HG02870 (cell line): ENCODE results near the gene STK11.
"Not testable (repeated sequence)": the region's sequence is repeated elsewhere in the genome, so short reads cannot be mapped to it uniquely, and the experiment has no call there.

Experiments
- ATAC-seq: cut with Tn5 transposase; IDR thresholded peaks from one replicate; pipeline ENCODE4 v1.9.1; 2021; ENCODE audit warnings: mild to moderate bottlenecking, moderate library complexity; ENCODE audit not compliant: unreplicated experiment

STK11 gene

DNA sequence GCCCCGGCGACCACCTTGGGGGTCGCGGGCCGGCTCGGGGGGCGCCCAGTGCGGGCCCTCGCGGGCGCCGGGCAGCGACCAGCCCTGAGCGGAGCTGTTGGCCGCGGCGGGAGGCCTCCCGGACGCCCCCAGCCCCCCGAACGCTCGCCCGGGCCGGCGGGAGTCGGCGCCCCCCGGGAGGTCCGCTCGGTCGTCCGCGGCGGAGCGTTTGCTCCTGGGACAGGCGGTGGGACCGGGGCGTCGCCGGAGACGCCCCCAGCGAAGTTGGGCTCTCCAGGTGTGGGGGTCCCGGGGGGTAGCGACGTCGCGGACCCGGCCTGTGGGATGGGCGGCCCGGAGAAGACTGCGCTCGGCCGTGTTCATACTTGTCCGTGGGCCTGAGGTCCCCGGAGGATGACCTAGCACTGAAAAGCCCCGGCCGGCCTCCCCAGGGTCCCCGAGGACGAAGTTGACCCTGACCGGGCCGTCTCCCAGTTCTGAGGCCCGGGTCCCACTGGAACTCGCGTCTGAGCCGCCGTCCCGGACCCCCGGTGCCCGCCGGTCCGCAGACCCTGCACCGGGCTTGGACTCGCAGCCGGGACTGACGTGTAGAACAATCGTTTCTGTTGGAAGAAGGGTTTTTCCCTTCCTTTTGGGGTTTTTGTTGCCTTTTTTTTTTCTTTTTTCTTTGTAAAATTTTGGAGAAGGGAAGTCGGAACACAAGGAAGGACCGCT lies 729 bp downstream of the STK11 start:
- ATAC-seq, result no peak

- no peak for ATAC-seq
Observed at GRCh38 chr19:1206864-1207450, 1.4 kb downstream of the STK11 start.

GRCh38 chr19:1208830-1209229 lies 3.3 kb downstream of the STK11 start:
- not testable (repeated sequence) for ATAC-seq

GRCh38 chr19:1210227-1210538 lies 4.6 kb downstream of the STK11 start:
- no peak for ATAC-seq

- no peak for ATAC-seq
Observed at GRCh38 chr19:1211494-1212234, 6.1 kb downstream of the STK11 start.

DNA sequence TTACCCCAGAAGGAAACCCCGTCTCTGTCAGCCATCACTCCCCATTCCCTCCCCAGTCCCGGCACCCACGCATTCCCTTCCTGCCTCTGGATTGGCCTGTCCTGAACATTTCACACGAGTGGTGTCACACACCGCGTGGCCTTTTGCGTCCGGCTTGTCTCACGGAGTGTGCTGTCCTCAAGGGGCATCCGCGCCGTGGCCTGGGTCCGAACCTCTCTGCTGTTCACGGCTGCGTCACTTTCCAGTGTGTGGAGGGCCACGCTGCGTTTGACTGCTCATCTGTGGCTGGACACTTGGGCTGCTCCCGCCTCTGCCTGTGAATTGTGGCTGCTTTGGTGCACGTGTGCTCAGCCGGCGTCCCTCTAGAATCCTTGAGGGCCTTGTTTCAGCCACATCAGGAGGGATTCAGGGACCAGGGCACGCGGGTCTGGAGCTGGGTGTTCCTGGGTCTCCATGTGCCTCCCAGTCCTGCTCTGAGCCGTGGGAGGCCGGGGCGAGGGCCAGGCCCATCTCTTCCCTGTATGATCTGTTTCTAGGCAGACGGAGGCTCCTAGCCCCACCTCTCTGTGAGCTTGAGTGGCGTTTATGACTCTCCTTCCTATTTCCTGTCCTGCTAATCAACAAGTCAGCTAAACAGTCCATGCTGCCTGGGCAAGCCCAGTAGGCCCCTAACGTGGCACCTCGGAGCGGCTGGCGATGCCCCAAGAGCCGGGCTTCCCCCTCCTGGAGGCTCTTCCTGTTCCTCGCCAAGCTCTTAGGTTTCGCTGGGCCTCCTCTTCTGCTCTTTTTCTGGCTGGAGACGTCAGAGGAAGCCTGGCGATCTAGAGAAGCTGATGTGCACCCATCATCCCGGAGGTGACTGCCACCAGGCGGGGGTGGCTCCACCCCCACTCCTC lies 8.1 kb downstream of the STK11 start:
- ATAC-seq, result no peak

DNA sequence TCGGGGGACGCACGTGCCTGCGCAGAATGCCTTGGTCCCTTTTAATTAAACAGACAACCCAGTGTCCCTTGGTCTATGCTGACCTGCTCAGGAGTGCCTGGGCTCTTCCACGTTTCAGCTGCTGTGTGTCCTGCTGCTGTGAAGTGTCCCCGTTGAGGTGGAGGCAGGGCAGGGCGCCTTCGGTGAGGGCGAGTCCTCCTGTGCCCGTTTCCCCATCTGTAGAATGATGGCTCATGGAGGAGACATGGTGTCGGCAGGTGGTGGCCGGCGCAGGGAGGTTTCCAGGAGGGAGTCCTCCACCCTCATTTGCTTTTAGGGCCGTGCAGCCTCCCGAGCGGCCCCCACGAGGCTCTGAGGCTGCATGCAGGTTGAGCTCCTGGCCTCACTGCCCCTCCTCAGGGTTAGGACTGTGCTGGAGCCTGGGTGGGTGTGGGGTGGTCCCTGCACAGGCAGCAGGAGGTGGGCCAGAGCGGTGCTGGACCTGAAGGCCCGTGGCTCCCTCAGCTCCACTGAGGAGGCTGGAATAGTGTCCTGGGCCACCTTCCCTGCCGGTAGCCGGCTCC lies 8.8 kb downstream of the STK11 start:
- ATAC-seq, result no peak

DNA sequence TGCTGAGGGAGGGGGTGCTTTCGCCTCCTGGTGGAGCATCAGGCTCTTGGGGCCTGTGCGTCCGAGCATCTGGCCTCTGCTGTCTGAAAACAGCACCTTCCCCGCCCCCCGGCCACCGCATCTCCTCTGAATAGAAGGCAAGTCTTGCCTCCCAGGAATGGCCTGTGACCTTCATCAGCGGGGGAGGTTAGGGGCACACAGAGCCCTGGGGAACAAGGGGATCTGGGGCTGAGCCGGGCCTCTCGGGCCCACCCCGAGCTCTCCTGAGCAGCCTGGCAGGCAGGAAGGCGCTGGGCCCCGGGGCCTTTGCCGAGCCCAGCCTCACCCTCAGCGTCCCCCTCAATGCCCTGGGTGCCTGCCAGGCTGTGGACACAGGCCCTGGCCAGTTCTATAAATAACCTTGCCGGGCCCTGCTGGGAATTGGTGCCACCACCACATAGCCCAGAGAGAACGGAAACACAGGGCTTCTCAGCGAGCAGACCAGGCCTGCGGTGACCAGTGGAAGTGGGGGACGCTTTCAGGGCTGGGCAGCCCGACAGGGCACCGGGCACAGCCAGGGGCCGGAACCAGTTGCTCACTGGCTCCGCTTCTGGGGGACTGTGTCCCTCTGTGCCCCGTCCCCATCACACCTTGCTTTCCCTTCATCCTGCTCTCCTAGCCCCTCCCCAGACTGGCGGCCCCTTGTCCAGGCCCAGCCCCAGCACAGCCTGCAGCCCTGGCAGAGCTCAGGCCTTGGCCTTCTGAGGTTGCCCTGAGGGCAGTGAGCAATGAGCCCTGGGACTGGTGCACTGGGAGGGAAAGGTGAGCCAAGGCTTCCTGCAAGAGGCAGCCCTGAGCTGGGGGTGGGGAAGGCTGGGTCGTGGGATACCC lies 9.5 kb downstream of the STK11 start:
- ATAC-seq, result no peak

- ATAC-seq, result no peak
Observed at GRCh38 chr19:1216756-1217155, 11.2 kb downstream of the STK11 start.

DNA sequence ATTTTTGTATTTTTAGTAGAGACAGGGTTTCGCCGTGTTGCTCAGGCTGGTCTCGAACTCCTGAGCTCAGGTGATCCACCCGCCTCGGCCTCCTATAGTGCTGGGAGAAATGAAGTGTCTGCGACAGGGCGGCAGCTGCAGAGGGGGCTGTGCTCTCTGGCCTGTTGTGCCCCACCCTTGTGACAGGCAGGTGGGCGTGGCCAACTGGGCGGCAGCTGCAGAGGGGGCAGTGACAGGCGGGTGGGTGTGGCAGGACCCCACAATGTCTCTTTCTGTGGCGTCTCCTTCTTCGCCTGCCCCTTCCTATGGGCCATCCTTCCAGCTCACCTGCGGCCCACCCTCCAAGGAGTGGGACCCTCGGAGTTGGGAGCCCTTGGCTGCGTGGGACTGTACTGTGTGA lies 11.8 kb downstream of the STK11 start:
- no peak for ATAC-seq

GRCh38 chr19:1218751-1219567 lies 13.4 kb downstream of the STK11 start:
- ATAC-seq, result no peak

GRCh38 chr19:1219786-1220476 lies 14.4 kb downstream of the STK11 start:
- ATAC-seq, result no peak

DNA sequence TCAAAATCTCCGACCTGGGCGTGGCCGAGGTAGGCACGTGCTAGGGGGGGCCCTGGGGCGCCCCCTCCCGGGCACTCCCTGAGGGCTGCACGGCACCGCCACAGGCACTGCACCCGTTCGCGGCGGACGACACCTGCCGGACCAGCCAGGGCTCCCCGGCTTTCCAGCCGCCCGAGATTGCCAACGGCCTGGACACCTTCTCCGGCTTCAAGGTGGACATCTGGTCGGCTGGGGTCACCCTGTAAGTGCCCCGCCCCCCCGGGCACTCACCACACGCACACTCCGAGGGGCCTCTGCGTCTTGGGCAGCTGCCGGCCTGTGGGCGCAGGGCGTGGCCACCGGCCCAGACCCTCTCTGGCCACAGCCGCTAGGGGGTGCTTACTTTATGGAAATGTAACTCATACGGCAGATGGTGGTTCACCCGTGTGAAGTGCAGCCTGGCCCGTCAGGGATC lies 14.9 kb downstream of the STK11 start:
- no peak for ATAC-seq

DNA sequence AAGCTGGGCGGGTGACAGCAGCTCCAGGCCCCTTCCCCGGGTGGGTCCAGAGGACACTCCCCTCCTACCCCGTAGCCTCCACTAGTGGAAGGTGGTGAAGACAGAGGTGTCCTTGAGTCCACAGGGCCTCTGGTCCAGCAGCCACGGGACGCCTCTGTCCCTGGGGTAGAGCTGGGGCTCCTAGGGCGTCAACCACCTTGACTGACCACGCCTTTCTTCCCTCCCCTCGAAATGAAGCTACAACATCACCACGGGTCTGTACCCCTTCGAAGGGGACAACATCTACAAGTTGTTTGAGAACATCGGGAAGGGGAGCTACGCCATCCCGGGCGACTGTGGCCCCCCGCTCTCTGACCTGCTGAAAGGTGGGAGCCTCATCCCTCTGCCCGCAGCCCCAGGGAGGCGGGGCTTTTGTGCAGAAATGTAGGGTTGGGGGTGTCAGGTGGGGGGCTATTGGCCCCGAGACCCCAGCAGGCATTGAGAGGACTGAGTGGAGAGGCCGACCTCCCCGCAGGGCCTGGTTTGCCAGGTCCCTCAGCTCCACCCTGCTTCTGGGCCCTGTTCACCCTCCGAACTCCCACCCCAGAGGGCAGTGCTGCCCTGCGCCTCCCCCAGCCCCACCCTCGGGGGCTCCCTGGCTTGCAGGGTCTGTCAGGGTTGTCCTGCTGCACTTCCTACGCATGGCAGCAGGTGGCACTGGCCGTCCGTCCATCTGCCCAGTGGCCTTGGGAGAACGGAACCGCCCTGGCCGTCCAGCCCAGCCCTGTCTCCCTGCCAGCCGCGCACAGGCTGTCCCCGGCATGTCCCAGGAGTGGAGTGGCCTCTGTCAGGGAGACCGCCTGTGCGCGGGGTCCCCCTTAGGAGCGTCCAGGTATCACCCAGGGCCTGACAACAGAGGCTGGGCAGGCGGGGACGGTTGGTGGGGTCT lies 15.7 kb downstream of the STK11 start:
- ATAC-seq, result no peak

GRCh38 chr19:1221904-1222255 lies 16.3 kb downstream of the STK11 start:
- no peak for ATAC-seq

DNA sequence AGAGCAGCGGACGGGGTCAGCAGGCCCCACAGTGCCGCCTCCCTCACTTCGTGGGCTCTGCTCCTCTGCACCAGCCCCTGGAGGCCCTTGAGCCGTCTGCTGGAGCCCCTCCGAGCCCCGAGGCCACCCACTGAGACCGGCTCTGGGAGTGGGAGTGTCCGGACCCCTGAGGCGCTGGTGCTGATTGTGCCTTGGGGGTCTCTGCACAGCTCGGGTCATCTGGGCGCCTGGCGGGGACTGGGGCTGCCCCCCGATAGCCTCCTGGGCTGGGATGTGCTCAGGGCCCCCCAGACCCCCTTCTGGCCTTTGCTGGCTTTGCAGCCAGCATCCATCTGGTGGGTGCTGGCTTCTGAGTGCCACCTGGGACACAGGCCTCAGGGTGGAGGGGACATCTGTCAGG lies 16.8 kb downstream of the STK11 start:
- ATAC-seq, result no peak

- no peak for ATAC-seq
Observed at GRCh38 chr19:1223018-1223855, 17.7 kb downstream of the STK11 start.
